Stimulated activated CD8-positive, alpha-beta memory T cell treated with anti-CD3 and anti-CD28 coated beads, Interleukin-7, amount 100 ng/mL, for 4 hours (primary cell): ENCODE measurements around the gene NAGS.
"Not testable (repeated sequence)": the region's sequence is repeated elsewhere in the genome, so short reads cannot be mapped to it uniquely, and the experiment has no call there.

Experiments
- DNase-seq, 2 donors: peaks; one replicate each; pipeline ENCODE4 v3.0.0-alpha.2; 2020; ENCODE audit warnings: low read depth in 2 of 2

Gene NAGS

DNA sequence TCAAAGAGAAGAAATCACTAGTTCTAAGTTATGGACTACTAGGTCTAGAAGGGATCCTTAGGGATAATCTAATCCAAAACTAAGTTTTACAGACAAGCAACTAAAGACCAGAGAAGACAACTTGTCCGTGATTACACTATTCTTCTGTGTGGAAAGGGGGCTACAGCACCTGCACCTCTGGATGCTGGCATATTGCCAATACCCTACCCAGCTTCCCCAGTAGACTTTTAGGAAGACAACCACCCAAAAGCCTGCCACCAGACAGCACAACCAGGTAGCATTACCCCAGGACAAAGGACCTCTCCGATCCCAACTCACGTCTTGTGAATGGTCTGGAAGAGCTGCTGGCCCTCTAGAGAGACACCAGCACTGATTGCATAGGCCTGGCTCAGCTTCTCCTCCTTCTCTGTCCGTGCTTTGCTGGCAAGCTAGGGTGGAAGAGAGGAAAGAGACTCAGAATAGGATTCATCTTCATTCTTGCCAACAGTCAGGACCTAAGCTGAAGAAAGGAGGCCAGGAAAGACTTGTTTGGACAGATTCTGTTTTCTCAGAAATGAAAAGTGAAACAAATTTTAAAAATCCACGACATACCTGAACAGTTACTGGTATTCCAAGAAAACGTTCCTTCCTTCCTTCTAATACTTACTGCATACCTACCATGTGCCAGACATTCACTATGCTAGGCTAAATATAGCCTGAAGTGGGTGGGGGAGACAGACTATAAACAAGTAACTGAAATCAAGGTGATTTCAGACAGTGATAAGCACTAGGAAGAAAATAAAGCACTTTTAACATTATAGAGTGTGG is 35.6 kb downstream of the NAGS start:
- DNase-seq, result no peak

DNA sequence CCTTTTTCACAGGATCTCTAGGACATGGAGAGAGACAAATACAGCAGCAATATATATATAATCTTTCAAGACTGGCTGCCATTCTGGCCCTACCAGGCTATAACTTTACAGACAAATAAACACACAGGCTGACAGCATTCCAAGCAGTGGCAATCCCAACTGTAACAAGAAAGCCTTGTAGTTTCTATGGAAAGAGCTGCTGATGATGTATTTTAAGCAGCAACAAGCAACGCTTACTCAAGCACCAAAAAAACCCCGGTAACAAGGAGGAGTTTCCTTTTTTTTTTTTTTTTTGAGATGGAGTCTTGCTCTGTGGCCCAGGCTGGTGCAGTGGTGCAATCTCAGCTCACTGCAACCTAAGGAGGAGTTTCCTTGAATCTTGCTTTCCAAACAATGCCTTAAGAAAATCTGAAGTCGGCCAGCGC is 38.9 kb downstream of the NAGS start:
- no peak for DNase-seq

- no peak for DNase-seq
These were observed 39.6 kb downstream of the NAGS start for GRCh38 chr17:44044071-44044470.

DNA sequence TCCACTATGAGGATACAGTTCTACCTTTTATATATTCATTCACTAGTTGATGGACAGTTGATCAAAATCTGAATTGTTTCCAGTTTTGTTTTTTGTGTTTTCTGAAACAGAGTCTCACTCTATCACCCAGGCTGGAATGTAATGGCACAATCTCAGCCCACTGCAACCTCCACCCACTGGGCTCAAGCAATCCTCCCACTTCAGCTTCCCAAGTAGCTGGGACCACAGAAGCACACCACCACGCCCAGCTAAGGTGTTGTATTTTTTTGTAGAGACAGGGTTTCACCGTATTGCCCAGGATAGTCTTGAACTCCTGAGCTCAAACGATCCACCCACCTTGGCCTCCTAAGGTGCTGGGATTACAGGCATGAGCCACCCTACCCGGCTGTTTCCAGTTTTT is 41.1 kb downstream of the NAGS start:
- DNase-seq, result no peak

DNA sequence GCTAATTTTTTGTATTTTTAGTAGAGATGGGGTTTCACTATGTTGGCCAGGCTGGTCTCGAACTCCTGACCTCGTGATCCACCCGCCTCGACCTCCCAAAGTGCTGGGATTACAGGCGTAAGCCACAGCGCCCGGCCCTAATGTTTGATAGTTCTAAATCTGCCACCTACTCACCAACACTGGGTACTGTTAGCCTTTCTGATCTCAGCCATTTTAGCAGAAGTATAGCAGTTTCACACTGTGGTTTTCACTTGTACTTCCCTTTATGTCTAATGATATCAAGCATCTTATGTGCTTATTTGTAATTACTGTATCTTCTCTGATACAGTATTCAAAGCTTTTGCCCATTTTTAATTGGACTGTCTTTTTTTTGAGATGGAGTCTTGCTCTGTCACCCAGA is 42.5 kb downstream of the NAGS start:
- not testable (repeated sequence) for DNase-seq

DNA sequence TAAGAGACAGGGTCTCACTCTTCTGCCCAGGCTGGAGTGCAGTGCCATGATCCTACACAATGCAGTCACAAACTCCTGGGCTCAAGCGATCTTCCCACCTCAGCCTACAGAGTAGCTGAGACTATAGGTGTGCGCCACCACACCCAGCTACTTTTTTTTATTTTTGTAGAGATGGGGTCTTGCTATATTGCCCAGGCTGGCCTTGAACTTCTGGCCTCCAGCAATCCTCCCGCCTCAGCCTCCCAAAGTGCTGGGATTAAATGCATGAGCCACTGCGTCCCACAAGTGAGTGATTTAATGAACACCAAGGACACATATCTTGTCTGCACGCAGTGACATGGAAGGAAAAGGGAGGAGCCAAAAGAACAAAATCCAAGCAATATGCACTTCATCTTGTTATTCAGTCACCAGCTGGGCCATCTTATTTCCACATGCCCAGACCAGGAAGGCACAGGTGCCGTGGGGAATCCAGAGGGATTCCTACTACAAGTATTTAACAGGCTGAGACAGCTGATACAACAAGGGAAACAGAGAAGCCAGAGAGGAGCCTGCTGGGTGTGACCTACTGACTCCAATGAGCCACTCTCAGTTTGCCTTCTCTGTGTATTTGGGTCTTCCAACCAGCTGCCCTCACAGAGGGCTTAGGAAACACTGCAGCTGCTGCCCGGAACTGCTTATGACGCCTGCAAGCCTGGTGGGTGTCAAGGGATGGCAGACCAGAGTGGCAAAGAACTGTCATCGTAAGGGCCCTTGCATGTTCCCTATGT is 45.1 kb downstream of the NAGS start:
- DNase-seq, result no peak

- DNase-seq, result no peak
These were observed 48.9 kb downstream of the NAGS start for GRCh38 chr17:44053125-44053872.
